HG03025 (cell line): ENCODE measurements around the gene TMEM255B.
"Not testable (repeated sequence)": the region's sequence is repeated elsewhere in the genome, so short reads cannot be mapped to it uniquely, and the experiment has no call there.

ENCODE experiments used
- ATAC-seq: cut with Tn5 transposase; IDR thresholded peaks from one replicate; pipeline ENCODE4 v1.9.1; 2021; ENCODE audit warnings: mild to moderate bottlenecking, moderate library complexity; ENCODE audit not compliant: unreplicated experiment, low FRiP score

The TMEM255B gene

GRCh38 chr13:113734099-113734825 lies 24.8 kb upstream of the TMEM255B start:
- ATAC-seq: no peak

GRCh38 chr13:113734826-113735125 lies 24.2 kb upstream of the TMEM255B start:
- no peak for ATAC-seq

- ATAC-seq: no peak
These were observed 23.8 kb upstream of the TMEM255B start for GRCh38 chr13:113735194-113735593.

DNA sequence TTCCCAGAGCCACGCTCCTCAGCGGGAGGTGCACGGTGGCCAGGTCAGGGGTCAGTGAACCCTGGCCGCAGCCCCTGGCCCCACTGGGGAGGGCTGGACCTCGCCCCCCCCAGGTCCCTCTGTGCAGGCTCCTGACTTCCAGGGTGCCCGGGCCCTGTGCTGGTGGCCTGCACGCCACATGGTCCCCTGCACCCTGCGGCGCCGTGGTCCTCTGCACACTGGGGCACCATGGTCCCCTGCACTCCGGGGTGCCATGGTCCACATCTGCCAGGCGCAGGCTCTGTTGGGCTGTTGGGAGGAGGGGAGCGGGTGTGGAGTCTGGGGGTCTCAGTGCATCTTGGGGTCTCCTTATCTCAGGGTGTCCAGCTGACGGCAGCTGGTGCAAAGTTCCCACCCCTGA lies 23.3 kb upstream of the TMEM255B start:
- ATAC-seq: no peak

DNA sequence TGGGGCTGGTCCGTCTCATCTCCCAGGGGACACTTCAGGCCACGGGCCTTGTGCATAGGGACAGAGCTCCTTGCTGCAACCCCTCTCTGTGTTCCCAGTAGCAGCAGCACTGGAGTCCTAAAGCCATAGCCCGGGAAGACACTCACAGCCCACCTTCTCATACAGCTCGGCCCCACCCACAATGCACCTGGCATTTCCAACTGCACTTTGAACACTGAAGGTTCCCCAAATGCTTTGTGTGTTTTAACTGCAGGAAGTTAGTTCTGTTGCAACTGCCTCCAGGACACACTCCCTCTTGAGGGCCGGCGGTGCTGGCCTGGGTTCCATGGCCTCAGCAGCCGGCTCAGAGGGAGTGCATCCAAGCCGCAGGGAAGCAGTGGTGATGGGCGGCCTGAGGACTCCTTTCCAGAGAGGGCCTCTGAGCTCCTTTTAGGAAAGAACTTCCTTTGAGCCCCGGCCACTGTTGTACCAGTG lies 22.7 kb upstream of the TMEM255B start:
- ATAC-seq: no peak

DNA sequence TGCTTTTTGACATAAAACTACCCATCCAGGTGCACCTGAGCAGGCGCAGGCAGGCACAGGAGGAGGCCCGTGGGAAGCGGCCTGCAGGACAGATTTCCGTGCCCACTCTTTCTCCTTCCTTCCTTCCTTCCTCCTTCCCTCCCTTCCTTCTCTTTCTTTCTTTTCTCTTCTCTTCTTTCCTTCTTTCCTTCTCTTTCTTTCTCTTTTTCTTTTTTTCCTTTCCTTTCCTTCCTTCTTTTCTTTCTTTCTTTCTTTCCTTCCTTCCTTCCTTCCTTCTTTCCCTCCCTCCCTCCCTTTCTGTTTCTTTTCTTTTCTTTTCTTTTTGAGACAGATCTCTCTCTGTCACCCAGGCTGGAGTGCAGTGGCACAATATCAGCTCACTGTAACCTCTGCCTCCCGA lies 21.2 kb upstream of the TMEM255B start:
- ATAC-seq: no peak

- ATAC-seq: no peak
These were observed 19.3 kb upstream of the TMEM255B start for GRCh38 chr13:113739527-113740285.

GRCh38 chr13:113740286-113740556 lies 18.8 kb upstream of the TMEM255B start:
- no peak for ATAC-seq

GRCh38 chr13:113740661-113741060 lies 18.4 kb upstream of the TMEM255B start:
- ATAC-seq: no peak

GRCh38 chr13:113741191-113741668 lies 17.8 kb upstream of the TMEM255B start:
- ATAC-seq: no peak

- no peak for ATAC-seq
These were observed 17.0 kb upstream of the TMEM255B start for GRCh38 chr13:113742000-113742441.

- ATAC-seq: no peak
These were observed 16.4 kb upstream of the TMEM255B start for GRCh38 chr13:113742445-113743120.

DNA sequence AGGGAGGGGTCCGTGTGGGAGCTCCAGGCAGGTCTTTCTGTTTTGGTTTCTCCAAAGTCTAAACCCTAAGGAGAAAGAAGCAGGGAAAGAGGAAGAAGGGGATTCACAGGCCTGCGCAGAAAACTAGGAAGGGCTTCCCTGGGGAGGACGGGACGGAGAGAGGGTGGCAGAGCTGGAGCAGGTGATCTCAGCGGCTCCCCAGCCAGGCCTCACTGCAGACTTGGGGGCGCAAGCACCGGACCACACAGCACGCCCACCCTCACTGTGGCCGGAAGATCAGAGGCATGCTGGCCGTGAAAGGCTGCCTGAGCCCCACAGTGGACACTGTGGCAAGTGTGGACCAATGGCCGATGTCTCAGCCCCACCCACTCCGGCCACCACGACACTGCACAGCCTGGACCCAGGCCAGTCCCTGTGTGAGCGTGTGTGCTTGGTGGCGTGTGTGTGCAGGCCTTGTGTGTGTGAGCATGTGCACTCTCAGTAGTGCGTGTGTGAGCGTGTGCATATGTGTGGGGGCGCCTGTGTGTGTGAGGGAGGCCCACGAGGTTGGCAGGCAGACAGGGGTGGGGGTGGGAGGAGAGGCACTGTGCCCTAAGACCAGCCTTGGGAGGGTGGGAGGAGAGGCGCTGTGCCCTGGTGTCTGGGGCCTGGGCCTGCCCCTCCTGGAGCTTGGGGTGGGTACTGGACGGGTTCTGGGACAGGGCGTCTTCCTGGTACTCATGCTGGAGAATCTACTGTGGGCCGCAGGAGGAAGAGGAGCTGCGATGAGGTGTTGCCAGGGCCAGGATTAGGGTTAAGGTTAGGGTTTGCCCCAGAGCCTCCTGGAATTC lies 15.4 kb upstream of the TMEM255B start:
- no peak for ATAC-seq

GRCh38 chr13:113744197-113745000 lies 14.6 kb upstream of the TMEM255B start:
- no peak for ATAC-seq

DNA sequence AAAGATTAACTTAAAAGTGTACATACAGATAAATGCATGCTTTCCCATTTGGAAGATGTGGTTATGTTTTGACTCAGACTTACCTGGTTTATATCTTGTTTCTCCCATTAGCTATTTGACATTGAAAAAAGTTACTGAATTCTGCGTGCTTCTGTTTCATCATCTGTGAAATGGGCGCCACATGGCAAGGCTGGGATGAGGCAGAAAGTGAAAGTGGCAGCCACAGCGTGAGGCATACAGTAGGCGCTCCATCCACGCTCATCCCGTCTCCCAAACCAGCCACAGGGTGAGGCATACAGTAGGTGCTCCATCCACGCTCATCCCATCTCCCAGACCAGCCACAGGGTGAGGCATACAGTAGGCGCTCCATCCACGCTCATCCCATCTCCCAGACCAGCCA lies 14.0 kb upstream of the TMEM255B start:
- no peak for ATAC-seq

DNA sequence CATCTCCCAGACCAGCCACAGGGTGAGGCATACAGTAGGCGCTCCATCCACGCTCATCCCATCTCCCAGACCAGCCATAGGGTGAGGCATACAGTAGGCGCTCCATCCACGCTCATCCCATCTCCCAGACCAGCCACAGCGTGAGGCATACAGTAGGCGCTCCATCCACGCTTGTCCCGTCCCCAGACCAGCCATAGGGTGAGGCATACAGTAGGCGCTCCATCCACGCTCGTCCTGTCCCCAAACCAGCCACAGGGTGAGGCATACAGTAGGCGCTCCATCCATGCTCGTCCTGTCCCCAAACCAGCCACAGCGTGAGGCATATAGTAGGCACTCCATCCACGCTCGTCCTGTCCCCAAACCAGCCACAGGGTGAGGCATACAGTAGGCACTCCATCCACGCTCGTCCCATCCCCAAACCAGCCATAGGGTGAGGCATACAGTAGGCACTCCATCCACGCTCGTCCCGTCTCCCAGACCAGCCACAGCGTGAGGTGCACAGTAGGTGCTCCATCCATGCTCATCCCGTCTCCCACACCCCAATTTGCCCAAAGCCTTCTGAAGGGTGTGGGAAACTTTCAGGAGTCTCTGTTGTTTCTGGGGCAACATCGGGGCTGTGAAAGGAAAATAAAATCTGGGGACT lies 13.4 kb upstream of the TMEM255B start:
- not testable (repeated sequence) for ATAC-seq

GRCh38 chr13:113746143-113746525 lies 12.9 kb upstream of the TMEM255B start:
- ATAC-seq: no peak

DNA sequence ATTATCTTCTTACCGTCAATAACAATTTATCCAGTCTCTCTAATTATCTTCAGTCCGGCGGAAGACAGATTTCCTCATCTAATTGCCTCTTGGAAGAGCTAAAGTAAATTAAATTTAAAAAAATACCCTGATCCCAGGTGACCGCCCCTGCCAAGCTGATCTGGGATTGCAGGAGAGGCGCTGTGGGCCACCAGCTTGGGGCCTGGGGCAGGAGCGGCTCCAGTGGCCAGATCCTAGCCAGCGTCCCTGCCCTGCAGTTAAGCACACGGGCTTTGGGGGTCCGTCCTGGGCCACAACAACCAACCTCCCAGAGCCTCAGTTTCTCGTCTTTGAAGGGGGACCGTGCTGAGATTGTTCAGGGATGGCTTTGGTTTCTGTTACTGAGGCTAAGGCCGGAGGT lies 12.4 kb upstream of the TMEM255B start:
- ATAC-seq: no peak

DNA sequence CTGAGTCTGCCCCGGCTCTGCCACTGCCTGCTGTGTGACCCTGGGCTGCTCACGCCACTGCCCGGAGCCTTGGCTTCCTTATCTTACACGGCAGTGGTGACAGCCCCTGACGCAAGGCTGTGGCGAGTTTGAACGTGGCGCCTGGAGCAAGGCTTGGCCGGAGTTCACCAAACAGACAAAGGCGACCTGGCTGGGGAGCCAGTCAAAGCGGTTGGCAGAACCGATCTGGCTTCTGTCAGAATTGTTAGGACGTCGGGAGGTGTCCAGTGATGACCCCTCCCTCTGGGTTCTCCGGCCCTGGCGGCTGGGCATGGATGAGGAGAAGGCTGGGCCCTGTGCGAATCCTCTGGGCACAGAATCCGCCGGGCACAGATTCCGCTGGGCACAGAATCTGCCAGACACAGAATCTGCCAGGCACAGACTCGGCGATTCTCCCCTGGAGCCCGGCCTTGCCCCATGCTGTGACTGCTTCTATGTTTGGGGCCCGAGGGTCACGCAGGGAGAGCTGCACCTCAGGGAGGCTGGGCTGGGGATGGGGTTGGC lies 11.7 kb upstream of the TMEM255B start:
- ATAC-seq: no peak
